Astrocyte (in vitro differentiated cells and primary cell): ENCODE data around the gene ZC3HAV1.
A peak's percentile ranks its signal among the peaks of the same experiment; 100 is the strongest.

Experiments
- EZH2 ChIP-seq: IDR thresholded peaks from 2 replicates; pipeline ENCODE4 v1.6.1; 2012; ENCODE audit warnings: mild to moderate bottlenecking, low read length, inconsistent platforms; ENCODE audit not compliant: insufficient read depth
- TF ChIP-seq, protein P1 (sequence below): IDR thresholded peaks from 2 replicates; pipeline ENCODE4 v1.5.1; 2011; ENCODE audit warnings: low read depth, mild to moderate bottlenecking, inconsistent platforms, low read length, moderate library complexity; ENCODE audit not compliant: insufficient read depth

DNA sequence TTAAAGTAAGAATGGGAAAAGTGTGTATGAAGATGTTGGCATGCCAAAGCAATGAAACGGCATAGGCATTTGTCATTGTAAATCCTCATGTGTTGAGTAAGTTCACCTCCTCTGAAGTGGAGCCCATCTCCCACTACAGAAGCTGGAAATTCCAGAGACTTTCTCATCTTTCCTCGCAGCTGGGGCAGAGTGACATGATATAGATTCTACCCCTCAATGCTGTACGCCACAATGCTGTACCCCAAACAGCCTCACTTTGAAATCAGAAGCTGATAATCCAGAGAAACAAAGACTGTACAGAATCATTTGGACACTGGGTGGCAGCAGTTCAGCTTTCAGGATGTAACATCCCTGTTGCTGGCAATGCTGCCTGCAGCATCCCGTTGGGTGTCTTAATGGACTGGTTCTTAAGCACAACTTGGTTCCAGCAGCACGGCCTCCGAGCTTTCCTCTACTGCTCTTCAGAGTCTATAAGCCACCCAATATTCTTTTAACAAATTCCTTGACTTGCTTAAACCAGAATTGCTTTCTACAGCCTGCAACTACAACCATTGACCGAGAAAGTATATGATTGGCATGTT lies 92.5 kb downstream of the ZC3HAV1 start:
- TF ChIP-seq EZH2, result no peak
- TF ChIP-seq, protein P1, sequence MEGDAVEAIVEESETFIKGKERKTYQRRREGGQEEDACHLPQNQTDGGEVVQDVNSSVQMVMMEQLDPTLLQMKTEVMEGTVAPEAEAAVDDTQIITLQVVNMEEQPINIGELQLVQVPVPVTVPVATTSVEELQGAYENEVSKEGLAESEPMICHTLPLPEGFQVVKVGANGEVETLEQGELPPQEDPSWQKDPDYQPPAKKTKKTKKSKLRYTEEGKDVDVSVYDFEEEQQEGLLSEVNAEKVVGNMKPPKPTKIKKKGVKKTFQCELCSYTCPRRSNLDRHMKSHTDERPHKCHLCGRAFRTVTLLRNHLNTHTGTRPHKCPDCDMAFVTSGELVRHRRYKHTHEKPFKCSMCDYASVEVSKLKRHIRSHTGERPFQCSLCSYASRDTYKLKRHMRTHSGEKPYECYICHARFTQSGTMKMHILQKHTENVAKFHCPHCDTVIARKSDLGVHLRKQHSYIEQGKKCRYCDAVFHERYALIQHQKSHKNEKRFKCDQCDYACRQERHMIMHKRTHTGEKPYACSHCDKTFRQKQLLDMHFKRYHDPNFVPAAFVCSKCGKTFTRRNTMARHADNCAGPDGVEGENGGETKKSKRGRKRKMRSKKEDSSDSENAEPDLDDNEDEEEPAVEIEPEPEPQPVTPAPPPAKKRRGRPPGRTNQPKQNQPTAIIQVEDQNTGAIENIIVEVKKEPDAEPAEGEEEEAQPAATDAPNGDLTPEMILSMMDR, result peak; percentile 65
